NCI-H128 (cell line): ENCODE results near the gene CEP72.
"Not testable (repeated sequence)": the region's sequence is repeated elsewhere in the genome, so short reads cannot be mapped to it uniquely, and the experiment has no call there.

ENCODE experiments used
- DNase-seq: peaks from one replicate; lab custom pipeline; 2025; ENCODE audit not compliant: unreplicated experiment; lab: John Stamatoyannopoulos, UW

The CEP72 gene

GRCh38 chr5:681317-682191, 69.4 kb downstream of the CEP72 start:
- DNase-seq, result not testable (repeated sequence)

GRCh38 chr5:682216-682615, 70.1 kb downstream of the CEP72 start:
- not testable (repeated sequence) for DNase-seq

GRCh38 chr5:682651-683358, 70.7 kb downstream of the CEP72 start:
- not testable (repeated sequence) for DNase-seq

- DNase-seq, result no peak
Measured at GRCh38 chr5:683551-684481, 71.7 kb downstream of the CEP72 start.

GRCh38 chr5:684751-685216, 72.6 kb downstream of the CEP72 start:
- DNase-seq, result no peak

- no peak for DNase-seq
Measured at GRCh38 chr5:685262-686171, 73.4 kb downstream of the CEP72 start.

- not testable (repeated sequence) for DNase-seq
Measured at GRCh38 chr5:686172-686523, 74.0 kb downstream of the CEP72 start.

- DNase-seq, result not testable (repeated sequence)
Measured at GRCh38 chr5:686936-687335, 74.8 kb downstream of the CEP72 start.

- DNase-seq, result not testable (repeated sequence)
Measured at GRCh38 chr5:688348-689010, 76.3 kb downstream of the CEP72 start.

- DNase-seq, result not testable (repeated sequence)
Measured at GRCh38 chr5:690293-690692, 78.2 kb downstream of the CEP72 start.

GRCh38 chr5:691049-691448, 78.9 kb downstream of the CEP72 start:
- DNase-seq, result not testable (repeated sequence)

- no peak for DNase-seq
Measured at GRCh38 chr5:691817-692528, 79.8 kb downstream of the CEP72 start.

GRCh38 chr5:692529-693041, 80.4 kb downstream of the CEP72 start:
- DNase-seq, result not testable (repeated sequence)

- peak; percentile 46 for DNase-seq
Measured at GRCh38 chr5:693271-694041, 81.3 kb downstream of the CEP72 start, which contains the start of gene TPPP. TSS of gene TPPP (minus strand) at chr5:693352. CDS start at chr5:678060, 15,292 bp downstream.

- DNase-seq, result not testable (repeated sequence)
Measured at GRCh38 chr5:694042-694431, 81.9 kb downstream of the CEP72 start.

- not testable (repeated sequence) for DNase-seq
Measured at GRCh38 chr5:695475-695874, 83.3 kb downstream of the CEP72 start.

GRCh38 chr5:696191-696590, 84.1 kb downstream of the CEP72 start:
- not testable (repeated sequence) for DNase-seq
